Measurements from ENCODE around the gene CYP19A1. TPM values are rescaled to one million over a fixed set of nuclear protein-coding genes. Genes with fewer than 3 reads are reported as not detected.
A peak's percentile ranks its signal among the peaks of the same experiment; 100 is the strongest.

CYP19A1 gene
- total and polyA plus RNA-seq, 2 experiments from 2014 or later: 0.69 to 2.6 TPM

DNA sequence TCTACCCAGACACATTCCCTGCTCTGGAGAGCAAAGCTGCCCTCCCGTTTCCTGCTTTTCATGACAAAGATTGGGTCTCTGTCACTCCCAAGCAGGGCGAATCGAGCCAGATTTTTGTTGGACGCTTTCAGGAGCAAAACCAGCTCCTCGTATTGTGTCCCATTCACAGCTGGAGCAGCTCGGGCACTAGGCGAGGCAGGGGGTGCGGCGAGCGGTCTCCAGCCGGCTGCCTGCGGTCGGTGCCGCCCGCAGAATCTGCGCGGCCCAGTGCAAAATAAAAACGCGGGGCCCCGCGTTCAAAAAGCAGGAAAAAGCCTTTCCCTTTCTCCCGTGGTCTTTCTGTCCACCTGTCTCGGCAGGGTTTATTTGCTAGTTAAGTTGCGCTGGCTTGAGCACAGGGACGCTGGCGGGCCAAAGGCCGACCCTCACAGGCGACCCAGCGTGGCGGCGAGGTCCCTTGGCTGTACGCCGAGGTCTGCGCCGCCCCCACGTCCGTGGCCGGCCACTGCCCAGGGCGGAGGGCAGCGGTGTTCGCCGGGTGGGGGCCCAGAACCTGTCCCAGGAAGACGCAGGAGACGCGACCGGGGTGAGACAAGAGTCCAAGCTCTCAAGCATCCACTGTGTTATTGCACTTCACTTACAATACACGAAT is 71.2 kb downstream of the CYP19A1 start:
- DNase-seq (ENCODE audit: low read depth in 1 of 2, low spot score in 1 of 2): peak; percentile 31 to 38
- Histone ChIP-seq H3K4me3 (peak overlapping the region; percentile 31), H3K4me1 (ENCODE audit: low read depth) (no peaks in the 10 kb centered on the region), H3K27ac (no peak overlapping the region), H3K27me3 (peaks cover 65% of the 10 kb centered on the region), H3K36me3 (no peaks in the 10 kb centered on the region), H3K9me3 (ENCODE audit: low read depth) (no peaks in the 10 kb centered on the region)
- TF ChIP-seq, protein P1, sequence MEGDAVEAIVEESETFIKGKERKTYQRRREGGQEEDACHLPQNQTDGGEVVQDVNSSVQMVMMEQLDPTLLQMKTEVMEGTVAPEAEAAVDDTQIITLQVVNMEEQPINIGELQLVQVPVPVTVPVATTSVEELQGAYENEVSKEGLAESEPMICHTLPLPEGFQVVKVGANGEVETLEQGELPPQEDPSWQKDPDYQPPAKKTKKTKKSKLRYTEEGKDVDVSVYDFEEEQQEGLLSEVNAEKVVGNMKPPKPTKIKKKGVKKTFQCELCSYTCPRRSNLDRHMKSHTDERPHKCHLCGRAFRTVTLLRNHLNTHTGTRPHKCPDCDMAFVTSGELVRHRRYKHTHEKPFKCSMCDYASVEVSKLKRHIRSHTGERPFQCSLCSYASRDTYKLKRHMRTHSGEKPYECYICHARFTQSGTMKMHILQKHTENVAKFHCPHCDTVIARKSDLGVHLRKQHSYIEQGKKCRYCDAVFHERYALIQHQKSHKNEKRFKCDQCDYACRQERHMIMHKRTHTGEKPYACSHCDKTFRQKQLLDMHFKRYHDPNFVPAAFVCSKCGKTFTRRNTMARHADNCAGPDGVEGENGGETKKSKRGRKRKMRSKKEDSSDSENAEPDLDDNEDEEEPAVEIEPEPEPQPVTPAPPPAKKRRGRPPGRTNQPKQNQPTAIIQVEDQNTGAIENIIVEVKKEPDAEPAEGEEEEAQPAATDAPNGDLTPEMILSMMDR (IDR thresholded peaks at IDR 0.05; ENCODE audit: low read depth, low read length): no peak

DNA sequence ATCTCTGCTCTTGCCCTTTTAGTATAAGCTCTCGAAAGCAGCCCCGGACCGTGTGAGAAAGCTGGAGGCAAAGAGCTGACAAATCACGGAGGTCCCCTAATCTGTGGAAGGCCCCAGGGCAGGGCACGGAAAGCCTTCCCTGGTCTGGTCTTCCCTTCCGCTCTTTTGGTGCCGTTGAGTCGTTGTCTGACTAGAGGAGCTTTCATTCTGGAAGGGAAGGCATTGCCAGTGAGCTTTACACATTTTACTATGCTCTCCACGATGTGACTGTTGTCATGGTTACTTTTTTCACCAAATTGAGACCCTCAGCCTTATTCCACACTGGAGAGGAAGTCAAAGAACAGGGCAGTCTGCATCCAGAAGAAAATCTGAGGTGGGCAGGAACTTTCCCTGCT is 71.7 kb downstream of the CYP19A1 start:
- Histone ChIP-seq H3K4me3 (peak overlapping the region; percentile 31), H3K27ac (no peak overlapping the region), H3K36me3 (no peaks in the 10 kb centered on the region), H3K27me3 (peaks cover 60% of the 10 kb centered on the region), H3K4me1 (ENCODE audit: low read depth) (no peaks in the 10 kb centered on the region), H3K9me3 (ENCODE audit: low read depth) (no peaks in the 10 kb centered on the region)
- no peak for DNase-seq (ENCODE audit: low read depth in 1 of 2, low spot score in 1 of 2)
- TF ChIP-seq, protein P1 (IDR thresholded peaks at IDR 0.05; ENCODE audit: low read depth, low read length): no peak

DNA sequence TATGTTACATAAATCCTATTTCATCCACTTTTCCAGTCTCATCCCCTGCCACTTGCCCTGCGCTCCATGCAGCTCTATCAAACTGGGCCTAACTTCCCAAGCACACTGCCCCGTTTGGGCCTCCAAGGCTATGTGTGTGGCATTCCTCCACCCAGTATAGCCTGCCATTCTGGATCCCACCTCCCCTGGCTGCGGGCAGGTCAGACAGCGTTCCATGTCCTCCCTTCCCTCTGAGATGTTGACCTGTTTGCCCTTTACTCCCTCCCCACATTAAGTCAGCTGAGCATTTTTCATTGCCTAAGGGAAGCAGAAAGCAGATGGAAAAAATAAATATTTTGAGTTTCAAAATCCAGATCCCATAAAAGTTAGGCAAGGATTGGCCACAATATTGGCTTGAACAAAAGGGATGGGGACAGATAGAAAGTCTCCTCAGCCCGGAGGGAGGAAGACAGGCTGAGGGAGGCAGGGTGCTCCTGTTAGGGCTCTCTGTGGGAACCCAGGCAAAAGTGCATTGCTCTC is 73.3 kb downstream of the CYP19A1 start:
- H3K4me1 ChIP-seq (ENCODE audit: low read depth): no peaks in the 10 kb centered on the region
- no peaks in the 10 kb centered on the region for H3K9me3 ChIP-seq (ENCODE audit: low read depth)
- no peak for DNase-seq (ENCODE audit: low read depth in 1 of 2, low spot score in 1 of 2)
- no peak overlapping the region for H3K27ac ChIP-seq
- peaks cover 49% of the 10 kb centered on the region for H3K27me3 ChIP-seq
- H3K4me3 ChIP-seq: no peak overlapping the region
- TF ChIP-seq, protein P1 (IDR thresholded peaks at IDR 0.05; ENCODE audit: low read depth, low read length): no peak
- H3K36me3 ChIP-seq: no peaks in the 10 kb centered on the region

DNA sequence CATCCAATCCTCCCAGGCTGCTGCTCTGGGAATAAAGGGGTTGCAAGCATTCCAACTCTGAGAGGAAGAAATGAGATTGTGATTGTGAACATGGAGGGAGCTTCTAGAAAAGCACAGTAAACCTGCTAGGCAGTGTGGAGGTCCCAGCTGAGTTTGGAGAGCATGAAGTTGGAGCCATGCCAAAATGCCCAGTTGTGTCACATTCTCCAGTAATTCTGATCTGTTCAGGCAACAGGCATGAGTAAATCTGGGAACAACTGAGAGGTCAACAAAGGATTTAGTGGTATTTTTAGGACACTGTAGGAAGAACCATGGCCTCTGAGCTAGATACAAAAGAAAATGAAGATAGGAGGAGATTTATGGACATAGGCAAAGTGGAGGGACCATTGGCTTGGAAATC is 74.7 kb downstream of the CYP19A1 start:
- no peak for DNase-seq (ENCODE audit: low read depth in 1 of 2, low spot score in 1 of 2)
- H3K27ac ChIP-seq: no peak overlapping the region
- H3K4me3 ChIP-seq: no peak overlapping the region
- TF ChIP-seq, protein P1 (IDR thresholded peaks at IDR 0.05; ENCODE audit: low read depth, low read length): no peak
- H3K9me3 ChIP-seq (ENCODE audit: low read depth): no peaks in the 10 kb centered on the region
- H3K27me3 ChIP-seq: peaks cover 48% of the 10 kb centered on the region
- no peaks in the 10 kb centered on the region for H3K4me1 ChIP-seq (ENCODE audit: low read depth)
- no peaks in the 10 kb centered on the region for H3K36me3 ChIP-seq

DNA sequence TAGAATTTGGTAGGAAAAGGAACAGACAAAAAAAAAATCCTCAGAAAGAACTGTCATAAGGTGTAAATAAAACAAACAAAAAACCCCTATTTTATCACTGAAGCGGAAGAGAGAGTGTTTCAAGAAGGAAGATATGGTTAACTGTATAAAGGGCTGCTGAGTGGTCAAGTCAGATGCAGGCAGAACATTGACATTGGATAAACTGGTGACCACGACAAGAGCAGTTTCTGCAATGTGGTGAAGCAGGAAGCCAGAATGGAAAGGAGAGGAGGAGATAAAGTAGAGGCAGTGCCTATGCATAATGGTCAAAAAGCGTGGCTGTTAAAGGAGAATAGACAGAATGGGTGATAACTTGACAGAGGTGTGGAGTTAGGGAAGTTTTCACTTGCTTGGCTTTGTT is 75.3 kb downstream of the CYP19A1 start:
- Histone ChIP-seq H3K9me3 (ENCODE audit: low read depth) (no peaks in the 10 kb centered on the region), H3K4me3 (no peak overlapping the region), H3K27ac (no peak overlapping the region), H3K36me3 (no peaks in the 10 kb centered on the region), H3K27me3 (peaks cover 42% of the 10 kb centered on the region), H3K4me1 (ENCODE audit: low read depth) (no peaks in the 10 kb centered on the region)
- TF ChIP-seq, protein P1 (IDR thresholded peaks at IDR 0.05; ENCODE audit: low read depth, low read length): no peak
- no peak for DNase-seq (ENCODE audit: low read depth in 1 of 2, low spot score in 1 of 2)

Measured in cardiac muscle cell (in vitro differentiated cells and primary cell).